Liver (tissue), 9 donors: ENCODE results near the gene SEMA4F. TPM values are rescaled to one million over a fixed set of nuclear protein-coding genes. Genes with fewer than 3 reads are reported as not detected.

ENCODE experiments used
- DNase-seq: peaks from one replicate; pipeline ENCODE4 v3.0.0-alpha.2; 2017; ENCODE audit warnings: low spot score
- H3K27ac ChIP-seq, 2 donors: one replicate each; pipeline ENCODE4 v1.7.0; 2013; ENCODE audit warnings: inconsistent platforms in 2 of 2, low read length in 2 of 2, control low read depth in 1 of 2, low read depth in 1 of 2, mild to moderate bottlenecking in 1 of 2
- H3K27me3 ChIP-seq, 4 donors: one replicate each; pipeline versions ENCODE4 v1.6.1 to v1.7.0; 2013; ENCODE audit warnings: low read length in 3 of 4, inconsistent platforms in 1 of 4, mild to moderate bottlenecking in 1 of 4, moderate library complexity in 1 of 4; ENCODE audit not compliant: control insufficient read depth in 4 of 4, insufficient read depth in 4 of 4
- H3K36me3 ChIP-seq, 4 donors: one replicate each; pipeline versions ENCODE4 v1.6.1 to v1.7.0; 2013; ENCODE audit warnings: low read length in 3 of 4, mild to moderate bottlenecking in 3 of 4, low read depth in 1 of 4, moderate library complexity in 1 of 4; ENCODE audit not compliant: control insufficient read depth in 4 of 4, insufficient read depth in 3 of 4
- H3K4me1 ChIP-seq, 4 donors: one replicate each; pipeline versions ENCODE4 v1.6.1 to v1.7.0; 2013; ENCODE audit warnings: low read length in 3 of 4, mild to moderate bottlenecking in 3 of 4, moderate library complexity in 1 of 4; ENCODE audit not compliant: control insufficient read depth in 4 of 4, insufficient read depth in 4 of 4
- H3K4me3 ChIP-seq, 3 donors: one replicate each; pipeline versions ENCODE4 v1.6.1 to v1.7.0; 2013; ENCODE audit warnings: low read length in 3 of 3, control low read depth in 1 of 3, low read depth in 1 of 3, mild to moderate bottlenecking in 1 of 3
- H3K9ac ChIP-seq, 2 donors: one replicate each; pipeline ENCODE4 v1.7.0; 2013; ENCODE audit warnings: low read length in 2 of 2, mild to moderate bottlenecking in 2 of 2, moderate library complexity in 2 of 2, control low read depth in 1 of 2, low read depth in 1 of 2
- H3K9me3 ChIP-seq, 4 donors: one replicate each; pipeline versions ENCODE4 v1.6.1 to v1.7.0; 2013; ENCODE audit warnings: low read length in 3 of 4; ENCODE audit not compliant: control insufficient read depth in 4 of 4
- ATF3 ChIP-seq: IDR thresholded peaks from 2 replicates; pipeline ENCODE4 v1.6.1; 2016; ENCODE audit warnings: antibody characterized with exemption
- CTCF ChIP-seq: fragments of 150-350 bp; IDR thresholded peaks from 2 replicates; pipeline ENCODE4 v1.5.1; 2017; ENCODE audit warnings: improper control_type of control experiment, low read depth, low read length; ENCODE audit not compliant: missing input control
- EGR1 ChIP-seq, 2 donors: IDR thresholded peaks; 2 replicates each; pipeline ENCODE4 v1.6.1; 2016 to 2018; ENCODE audit warnings: antibody characterized with exemption in 2 of 2, low read depth in 2 of 2
- FOXA1 ChIP-seq: IDR thresholded peaks from 2 replicates; pipeline ENCODE4 v1.6.1; 2016; ENCODE audit warnings: antibody characterized with exemption
- FOXA2 ChIP-seq: IDR thresholded peaks from 2 replicates; pipeline ENCODE4 v1.6.1; 2016; ENCODE audit warnings: antibody characterized with exemption
- GABPA ChIP-seq, 2 donors: IDR thresholded peaks in 1 of 2; conservative IDR thresholded peaks in 1 of 2; 2 replicates each; pipeline ENCODE4 v1.6.1; 2016; ENCODE audit warnings: antibody characterized with exemption in 2 of 2, mild to moderate bottlenecking in 1 of 2, moderate library complexity in 1 of 2
- HNF4A ChIP-seq, 2 donors: conservative IDR thresholded peaks; 2 replicates each; pipeline ENCODE4 v1.6.1; 2016; ENCODE audit warnings: antibody characterized with exemption in 2 of 2, mild to moderate bottlenecking in 2 of 2
- MAX ChIP-seq: IDR thresholded peaks from 2 replicates; pipeline ENCODE4 v1.6.1; 2016; ENCODE audit warnings: antibody characterized with exemption
- NR2F2 ChIP-seq: IDR thresholded peaks from 2 replicates; pipeline ENCODE4 v1.6.1; 2016; ENCODE audit warnings: antibody characterized with exemption
- RAD21 ChIP-seq, 2 donors: IDR thresholded peaks; 2 replicates each; pipeline ENCODE4 v1.6.1; 2016; ENCODE audit warnings: antibody characterized with exemption in 2 of 2, mild to moderate bottlenecking in 2 of 2
- REST ChIP-seq: IDR thresholded peaks from 2 replicates; pipeline ENCODE4 v1.6.1; 2016; ENCODE audit warnings: antibody characterized with exemption, mild to moderate bottlenecking
- RXRA ChIP-seq, 2 donors: IDR thresholded peaks; 2 replicates each; pipeline ENCODE4 v1.6.1; 2017 to 2018; ENCODE audit warnings: antibody characterized with exemption in 2 of 2, mild to moderate bottlenecking in 1 of 2
- SP1 ChIP-seq: IDR thresholded peaks from 2 replicates; pipeline ENCODE4 v1.6.1; 2018; ENCODE audit warnings: antibody characterized with exemption, mild to moderate bottlenecking
- TAF1 ChIP-seq: conservative IDR thresholded peaks from 2 replicates; pipeline ENCODE4 v1.6.1; 2016; ENCODE audit warnings: antibody characterized with exemption, mild to moderate bottlenecking
- YY1 ChIP-seq: IDR thresholded peaks from 2 replicates; pipeline ENCODE4 v1.6.1; 2016; ENCODE audit warnings: antibody characterized with exemption, mild to moderate bottlenecking
- ZBTB33 ChIP-seq: IDR thresholded peaks from 2 replicates; pipeline ENCODE4 v1.6.1; 2016; ENCODE audit warnings: antibody characterized with exemption
- WGBS: extraction: QIAGEN DNeasy Blood & Tissue Kit; methylation state at CpG from one replicate; pipeline ENCODE4 v1.1.7; 2013; 5-methylcytosine and 5-hydroxymethylcytosine counted together
- polyA plus RNA-seq, 2 donors: library from polyadenylated mRNA; stranded (reverse) in 1 of 2; unstranded in 1 of 2; fragments of 200-250 nt in 1 of 2; fragments of >200 nt in 1 of 2; fragmentation: Nextera tagmentation in 1 of 2; extraction: Ambion mirVana in 1 of 2; gene quantifications; one replicate each; pipeline versions ENCODE4 v1.2.1 to v1.2.3, GENCODE V29; 2013 to 2015
- total RNA-seq, 2 donors: library from RNA; depleted of rRNA; stranded (reverse); fragments of >200 nt; gene quantifications; one replicate each; pipeline ENCODE4 v1.2.3, GENCODE V29; 2014
- donor health status: healthy.
- donor health status: healthy.
- donor health status: healthy.
- donor health status: healthy.
- donor health status: healthy.

SEMA4F gene
- total and polyA plus RNA-seq, 4 donors, result 0.57 to 1.1 (median 0.96) TPM

GRCh38 chr2:74693668-74694067 lies 39.6 kb downstream of the SEMA4F start:
- DNase-seq, result no peak
- 43% methylated on average over 1 of the region's 1 CpG for WGBS
- no peaks in the 10 kb centered on the region for H3K9me3 ChIP-seq
- no peak overlapping the region for H3K27ac ChIP-seq
- TF ChIP-seq CTCF, result no peak
- H3K27me3 ChIP-seq, result peaks cover 0 to 12% (median 1%) of the 10 kb centered on the region in 4 donors
- H3K9ac ChIP-seq, result no peak overlapping the region
- no peak overlapping the region for H3K4me3 ChIP-seq
- H3K4me1 ChIP-seq, result no peaks in the 10 kb centered on the region
- no peaks in the 10 kb centered on the region for H3K36me3 ChIP-seq

GRCh38 chr2:74694281-74694680 lies 40.2 kb downstream of the SEMA4F start:
- H3K36me3 ChIP-seq, result no peaks in the 10 kb centered on the region
- WGBS, result 57% methylated on average over 3 of the region's 3 CpGs

More at GRCh38 chr2:74694281-74694680, 40.2 kb downstream of the SEMA4F start:
- Histone ChIP-seq H3K27me3 (peaks cover 0 to 12% (median 1%) of the 10 kb centered on the region in 4 donors), H3K4me1 (no peaks in the 10 kb centered on the region), H3K9ac (no peak overlapping the region), H3K27ac (no peak overlapping the region), H3K9me3 (no peaks in the 10 kb centered on the region), H3K4me3 (no peak overlapping the region)
- no peak for DNase-seq
- TF ChIP-seq RXRA (IDR thresholded peaks at IDR 0.05) (no peak), REST (no peak), CTCF (no peak), FOXA2 (no peak), MAX (no peak), GABPA (IDR thresholded peaks at IDR 0.05 in 1 of 2, conservative IDR thresholded peaks at IDR 0.05 in 1 of 2) (no peak), HNF4A (conservative IDR thresholded peaks at IDR 0.05) (no peak), YY1 (no peak), FOXA1 (no peak), ZBTB33 (no peak), TAF1 (no peak), NR2F2 (no peak), RAD21 (IDR thresholded peaks at IDR 0.05) (no peak), SP1 (no peak), ATF3 (no peak), EGR1 (IDR thresholded peaks at IDR 0.05; ENCODE audit: low read depth in 2 of 2) (no peak)
